WTC11 (cell line): ENCODE results near the gene LDLRAD4. TPM values are rescaled to one million over a fixed set of nuclear protein-coding genes. Genes with fewer than 3 reads are reported as not detected.

Source experiments
- ATAC-seq: fragments of 200-7000 bp; cut with Tn5 transposase; 2 replicates; pipeline ENCODE4 v1.10.0; 2021; ENCODE audit warnings: mild to moderate bottlenecking, moderate library complexity
- CTCF ChIA-PET: fragments of 300-600 bp; sonication (Branson Sonifier 250); formaldehyde crosslinking; loops from one replicate; lab custom pipeline; 2021; ENCODE audit warnings: antibody characterized with exemption; lab: Charles Lee
- POLR2A ChIA-PET: fragments of 350-600 bp; sonication (Branson Sonifier 250); formaldehyde crosslinking; loops from one replicate; lab custom pipeline; 2021; ENCODE audit warnings: antibody characterized with exemption; lab: Charles Lee
- DNase-seq: peaks from one replicate; pipeline ENCODE4 v3.0.0; 2021; ENCODE audit warnings: low spot score
- H3K27ac Mint-ChIP-seq: 2 replicates; pipeline ENCODE4 v1.8.0; 2021; ENCODE audit warnings: mixed read lengths
- H3K27me3 Mint-ChIP-seq: 2 replicates; pipeline ENCODE4 v1.8.0; 2021; ENCODE audit warnings: low read depth, mild to moderate bottlenecking, moderate library complexity, mixed read lengths
- H3K36me3 Mint-ChIP-seq: 2 replicates; pipeline ENCODE4 v1.8.0; 2021; ENCODE audit warnings: mixed read lengths
- H3K4me1 Mint-ChIP-seq: 2 replicates; pipeline ENCODE4 v1.8.0; 2022; ENCODE audit warnings: mixed read lengths
- H3K4me3 Mint-ChIP-seq: 2 replicates; pipeline ENCODE4 v1.8.0; 2021; ENCODE audit warnings: mild to moderate bottlenecking, moderate library complexity, mixed read lengths
- H3K9me3 Mint-ChIP-seq: 2 replicates; pipeline ENCODE4 v1.8.0; 2021; ENCODE audit warnings: mixed read lengths
- AFF4 ChIP-seq: sonication (generic); formaldehyde crosslinking; IDR thresholded peaks from 2 replicates; pipeline ENCODE4 v1.8.1; 2023; ENCODE audit warnings: mild to moderate bottlenecking, missing genetic modification reagents, borderline replicate concordance
- ARID4B ChIP-seq: sonication (generic); formaldehyde crosslinking; IDR thresholded peaks from 2 replicates; pipeline ENCODE4 v1.8.0; 2023; ENCODE audit warnings: missing genetic modification reagents, mild to moderate bottlenecking, borderline replicate concordance
- ATF1 ChIP-seq: sonication (generic); formaldehyde crosslinking; IDR thresholded peaks from 2 replicates; pipeline ENCODE4 v1.8.1; 2023; ENCODE audit warnings: mild to moderate bottlenecking, moderate library complexity, missing genetic modification reagents
- ELF4 ChIP-seq: sonication (generic); formaldehyde crosslinking; IDR thresholded peaks from 2 replicates; pipeline ENCODE4 v1.8.1; 2022; ENCODE audit warnings: low read depth, mild to moderate bottlenecking, moderate library complexity, missing genetic modification reagents
- FOXJ3 ChIP-seq: sonication (generic); formaldehyde crosslinking; IDR thresholded peaks from 2 replicates; pipeline ENCODE4 v1.9.0; 2021; ENCODE audit warnings: missing genetic modification reagents, mild to moderate bottlenecking, borderline replicate concordance
- JUN ChIP-seq: sonication (generic); formaldehyde crosslinking; IDR thresholded peaks from 2 replicates; pipeline ENCODE4 v1.8.0; 2023; ENCODE audit warnings: mild to moderate bottlenecking, missing genetic modification reagents
- MXD4 ChIP-seq: fragments of 250-450 bp; sonication (Bioruptor Pico); IDR thresholded peaks from 2 replicates; pipeline ENCODE4 v1.8.0; 2021; ENCODE audit warnings: mild to moderate bottlenecking, moderate library complexity, borderline replicate concordance
- NFE2L1 ChIP-seq: sonication (generic); formaldehyde crosslinking; IDR thresholded peaks from 2 replicates; pipeline ENCODE4 v1.8.1; 2023; ENCODE audit warnings: missing genetic modification reagents
- NR3C1 ChIP-seq: sonication (generic); formaldehyde crosslinking; conservative IDR thresholded peaks from 2 replicates; pipeline ENCODE4 v1.8.1; 2023; ENCODE audit warnings: low read depth, mild to moderate bottlenecking, missing genetic modification reagents
- SMAD3 ChIP-seq: sonication (generic); formaldehyde crosslinking; IDR thresholded peaks from 2 replicates; pipeline ENCODE4 v1.8.0; 2022; ENCODE audit warnings: missing genetic modification reagents, mild to moderate bottlenecking, borderline replicate concordance
- TEAD4 ChIP-seq: sonication (generic); formaldehyde crosslinking; IDR thresholded peaks from 2 replicates; pipeline ENCODE4 v1.8.0; 2022; ENCODE audit warnings: mild to moderate bottlenecking, missing genetic modification reagents
- TP53 ChIP-seq: sonication (generic); formaldehyde crosslinking; IDR thresholded peaks from 2 replicates; pipeline ENCODE4 v1.8.1; 2023; ENCODE audit warnings: mild to moderate bottlenecking, missing genetic modification reagents
- ZNF219 ChIP-seq: sonication (generic); formaldehyde crosslinking; IDR thresholded peaks from 2 replicates; pipeline ENCODE4 v1.8.0; 2023; ENCODE audit warnings: missing genetic modification reagents, mild to moderate bottlenecking, borderline replicate concordance
- ZNF317 ChIP-seq: sonication (generic); formaldehyde crosslinking; IDR thresholded peaks from 2 replicates; pipeline ENCODE4 v1.8.1; 2023; ENCODE audit warnings: low read depth, mild to moderate bottlenecking, moderate library complexity, missing genetic modification reagents, borderline replicate concordance
- ZNF425 ChIP-seq: fragments of 250-450 bp; sonication (Bioruptor Pico); conservative IDR thresholded peaks from 2 replicates; pipeline ENCODE4 v1.9.0; 2021; ENCODE audit warnings: mild to moderate bottlenecking
- ZNF512 ChIP-seq: sonication (generic); formaldehyde crosslinking; IDR thresholded peaks from 2 replicates; pipeline ENCODE4 v1.8.1; 2022; ENCODE audit warnings: missing genetic modification reagents, borderline replicate concordance
- ZNF671 ChIP-seq: fragments of 250-450 bp; sonication (Bioruptor Pico); IDR thresholded peaks from 2 replicates; pipeline ENCODE4 v1.8.0; 2021; ENCODE audit warnings: mild to moderate bottlenecking
- total RNA-seq: library from RNA; stranded (reverse); gene quantifications from 3 replicates; pipeline ENCODE4 v1.2.3, GENCODE V29; 2021

The LDLRAD4 gene
- total RNA-seq, 1 experiment from 2014 or later, result 6.2 TPM

GRCh38 chr18:13613591-13614501, 395.3 kb downstream of the LDLRAD4 start (continued):
- TF ChIP-seq ZNF219 (CRISPR knock-in tag), result no peak
- no peak for TF ChIP-seq NFE2L1 (CRISPR knock-in tag)

GRCh38 chr18:13614641-13615288, 396.2 kb downstream of the LDLRAD4 start:
- no peak for ATAC-seq
- Mint-ChIP-seq H3K4me3 (no peak overlapping the region), H3K27me3 (peaks cover 34% of the 10 kb centered on the region), H3K9me3 (no peaks in the 10 kb centered on the region), H3K36me3 (no peaks in the 10 kb centered on the region), H3K27ac (no peak overlapping the region), H3K4me1 (peaks cover 22% of the 10 kb centered on the region)
- TF ChIP-seq ATF1 (CRISPR knock-in tag), result no peak
- no peak for TF ChIP-seq ELF4 (CRISPR knock-in tag)
- no peak for TF ChIP-seq SMAD3
- no peak for TF ChIP-seq MXD4 (CRISPR knock-in tag)
- TF ChIP-seq ARID4B, result no peak
- no peak for TF ChIP-seq NR3C1 (CRISPR knock-in tag)
- TF ChIP-seq TEAD4, result no peak
- no peak for TF ChIP-seq JUN (CRISPR knock-in tag)
- TF ChIP-seq ZNF425 (CRISPR knock-in tag), result no peak
- no peak for TF ChIP-seq AFF4
- no peak for TF ChIP-seq ZNF317 (CRISPR knock-in tag)
- no peak for TF ChIP-seq ZNF671 (CRISPR knock-in tag)
- TF ChIP-seq ZNF512 (CRISPR knock-in tag), result no peak
- TF ChIP-seq FOXJ3, result no peak
- TF ChIP-seq TP53, result no peak
- DNase-seq, result no peak
- CTCF ChIA-PET, result interaction anchor here (0.9 kb wide), 1 partner anchor 198 kb away, joined by 4 read pairs; no protein-coding TSS in a partner anchor
- POLR2A ChIA-PET, result no interaction called here
